Measurements from ENCODE around the gene POU3F1. TPM values are rescaled to one million over a fixed set of nuclear protein-coding genes. Genes with fewer than 3 reads are reported as not detected.

The POU3F1 gene
- total RNA-seq, 1 experiment from 2014 or later = not detected

DNA sequence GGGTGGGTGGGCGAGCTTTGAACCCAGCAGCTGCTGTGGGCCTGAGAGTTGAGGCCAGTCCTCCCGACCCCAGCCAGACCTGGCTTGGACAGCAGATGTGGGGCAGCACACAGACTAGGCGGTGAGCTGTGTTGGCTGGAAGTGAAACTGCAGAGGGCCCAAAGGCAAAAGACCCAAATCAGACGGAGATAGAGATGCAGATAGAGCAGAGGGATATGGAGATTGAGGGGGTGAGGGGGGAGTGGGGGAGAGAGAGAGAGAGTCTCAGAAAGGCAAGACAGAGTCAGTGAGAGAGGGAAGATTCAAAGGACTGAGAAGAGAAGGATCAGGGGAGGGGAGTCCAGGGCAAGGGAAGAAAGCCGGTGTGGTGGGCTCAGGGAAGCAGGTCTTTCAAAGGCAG, 17.0 kb upstream of the POU3F1 start:
- Mint-ChIP-seq H3K4me3 (ENCODE audit: unreplicated experiment) (no peak overlapping the region), H3K9me3 (ENCODE audit: unreplicated experiment) (no peaks in the 10 kb centered on the region), H3K27me3 (ENCODE audit: insufficient read depth, unreplicated experiment) (peaks cover 9% of the 10 kb centered on the region), H3K4me1 (ENCODE audit: low read depth, unreplicated experiment) (no peaks in the 10 kb centered on the region), H3K27ac (ENCODE audit: unreplicated experiment) (no peak overlapping the region), H3K36me3 (ENCODE audit: insufficient read depth, unreplicated experiment) (no peaks in the 10 kb centered on the region)
- BruUV-seq (replicated peaks) = no TSS peak
- Histone ChIP-seq H3K4me1 (no peaks in the 10 kb centered on the region), H3K9me3 (no peaks in the 10 kb centered on the region), H3K36me3 (ENCODE audit: control insufficient read depth, insufficient read depth, low read length) (no peaks in the 10 kb centered on the region), H3K4me3 (ENCODE audit: low read depth, low read length) (no peak overlapping the region), H3K27me3 (replicated peaks; ENCODE audit: control insufficient read depth, insufficient read depth, low read length) (no peaks in the 10 kb centered on the region)
- TF ChIP-seq, protein P1, sequence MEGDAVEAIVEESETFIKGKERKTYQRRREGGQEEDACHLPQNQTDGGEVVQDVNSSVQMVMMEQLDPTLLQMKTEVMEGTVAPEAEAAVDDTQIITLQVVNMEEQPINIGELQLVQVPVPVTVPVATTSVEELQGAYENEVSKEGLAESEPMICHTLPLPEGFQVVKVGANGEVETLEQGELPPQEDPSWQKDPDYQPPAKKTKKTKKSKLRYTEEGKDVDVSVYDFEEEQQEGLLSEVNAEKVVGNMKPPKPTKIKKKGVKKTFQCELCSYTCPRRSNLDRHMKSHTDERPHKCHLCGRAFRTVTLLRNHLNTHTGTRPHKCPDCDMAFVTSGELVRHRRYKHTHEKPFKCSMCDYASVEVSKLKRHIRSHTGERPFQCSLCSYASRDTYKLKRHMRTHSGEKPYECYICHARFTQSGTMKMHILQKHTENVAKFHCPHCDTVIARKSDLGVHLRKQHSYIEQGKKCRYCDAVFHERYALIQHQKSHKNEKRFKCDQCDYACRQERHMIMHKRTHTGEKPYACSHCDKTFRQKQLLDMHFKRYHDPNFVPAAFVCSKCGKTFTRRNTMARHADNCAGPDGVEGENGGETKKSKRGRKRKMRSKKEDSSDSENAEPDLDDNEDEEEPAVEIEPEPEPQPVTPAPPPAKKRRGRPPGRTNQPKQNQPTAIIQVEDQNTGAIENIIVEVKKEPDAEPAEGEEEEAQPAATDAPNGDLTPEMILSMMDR (IDR thresholded peaks at IDR 0.05; ENCODE audit: insufficient read depth in 1 of 2, low read depth in 1 of 2, low read length in 1 of 2, severe bottlenecking in 1 of 2, unreplicated experiment in 1 of 2) = no peak
- intact Hi-C loops (cut with micrococcal nuclease; ENCODE audit: unreplicated experiment) = no loop called here
- no peak for DNase-seq
- CTCF ChIA-PET = no interaction called here
- POLR2A ChIA-PET = no interaction called here

DNA sequence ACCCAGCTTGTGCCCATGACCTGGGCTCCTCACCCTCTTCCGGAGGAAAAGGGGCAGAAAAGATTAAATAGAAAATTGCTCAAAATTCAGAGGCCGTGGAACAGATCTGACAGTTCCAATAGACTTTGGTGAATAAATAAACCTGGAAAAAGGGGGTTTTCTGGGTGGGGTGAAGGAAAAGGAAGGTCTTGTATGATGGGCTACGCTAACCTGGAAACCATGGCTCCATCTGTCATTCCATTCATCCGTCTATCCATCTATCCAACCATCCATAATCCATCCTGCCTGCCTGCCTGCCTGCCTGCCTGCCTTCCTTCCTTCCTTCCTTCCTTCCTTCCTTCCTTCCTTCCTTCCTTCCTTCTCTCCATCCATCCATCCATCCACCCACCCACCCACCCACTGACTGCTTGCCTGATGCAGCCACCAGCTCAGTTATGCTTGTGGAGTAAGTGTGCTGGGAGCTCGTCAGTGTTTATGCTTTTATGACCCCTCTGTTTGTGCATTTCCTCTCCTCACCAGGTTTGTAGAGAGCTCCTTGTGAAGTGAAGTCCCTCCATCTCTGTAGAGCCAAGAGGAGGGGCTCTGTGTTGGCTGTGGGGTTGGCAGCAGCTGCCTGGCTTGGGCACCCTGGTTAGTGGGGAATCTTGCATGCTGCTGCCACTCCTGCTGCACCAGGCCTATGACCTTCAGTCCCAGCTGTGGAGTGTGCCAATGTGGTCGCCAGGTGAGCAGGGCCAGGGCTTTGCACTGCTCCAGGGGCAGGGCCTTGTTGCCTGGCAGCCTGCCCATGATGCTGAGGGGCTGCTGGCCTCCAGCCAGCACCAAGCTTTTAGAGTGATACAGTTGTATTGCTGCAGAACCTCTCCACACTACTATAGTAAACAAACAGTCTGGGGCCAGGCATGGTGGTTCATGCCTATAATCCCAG, 16.0 kb upstream of the POU3F1 start:
- Histone ChIP-seq H3K4me3 (ENCODE audit: low read depth, low read length) (no peak overlapping the region), H3K36me3 (ENCODE audit: control insufficient read depth, insufficient read depth, low read length) (no peaks in the 10 kb centered on the region), H3K4me1 (no peaks in the 10 kb centered on the region), H3K9me3 (no peaks in the 10 kb centered on the region), H3K27me3 (replicated peaks; ENCODE audit: control insufficient read depth, insufficient read depth, low read length) (no peaks in the 10 kb centered on the region)
- peaks cover 9% of the 10 kb centered on the region for H3K27me3 Mint-ChIP-seq (ENCODE audit: insufficient read depth, unreplicated experiment)
- no peaks in the 10 kb centered on the region for H3K36me3 Mint-ChIP-seq (ENCODE audit: insufficient read depth, unreplicated experiment)
- POLR2A ChIA-PET = interaction anchor here (0.6 kb wide), 1 partner anchor 29 kb away, joined by 5 read pairs; no protein-coding TSS in a partner anchor
- DNase-seq = no peak
- H3K4me1 Mint-ChIP-seq (ENCODE audit: low read depth, unreplicated experiment) = no peaks in the 10 kb centered on the region
- BruUV-seq (replicated peaks) = no TSS peak
- H3K4me3 Mint-ChIP-seq (ENCODE audit: unreplicated experiment) = no peak overlapping the region
- intact Hi-C loops (cut with micrococcal nuclease; ENCODE audit: unreplicated experiment) = no loop called here
- TF ChIP-seq, protein P1 (IDR thresholded peaks at IDR 0.05; ENCODE audit: insufficient read depth in 1 of 2, low read depth in 1 of 2, low read length in 1 of 2, severe bottlenecking in 1 of 2, unreplicated experiment in 1 of 2) = no peak
- H3K27ac Mint-ChIP-seq (ENCODE audit: unreplicated experiment) = no peak overlapping the region
- no peaks in the 10 kb centered on the region for H3K9me3 Mint-ChIP-seq (ENCODE audit: unreplicated experiment)
- CTCF ChIA-PET = interaction anchor here (0.5 kb wide), 1 partner anchor 9 kb away, joined by 3 read pairs; no protein-coding TSS in a partner anchor

DNA sequence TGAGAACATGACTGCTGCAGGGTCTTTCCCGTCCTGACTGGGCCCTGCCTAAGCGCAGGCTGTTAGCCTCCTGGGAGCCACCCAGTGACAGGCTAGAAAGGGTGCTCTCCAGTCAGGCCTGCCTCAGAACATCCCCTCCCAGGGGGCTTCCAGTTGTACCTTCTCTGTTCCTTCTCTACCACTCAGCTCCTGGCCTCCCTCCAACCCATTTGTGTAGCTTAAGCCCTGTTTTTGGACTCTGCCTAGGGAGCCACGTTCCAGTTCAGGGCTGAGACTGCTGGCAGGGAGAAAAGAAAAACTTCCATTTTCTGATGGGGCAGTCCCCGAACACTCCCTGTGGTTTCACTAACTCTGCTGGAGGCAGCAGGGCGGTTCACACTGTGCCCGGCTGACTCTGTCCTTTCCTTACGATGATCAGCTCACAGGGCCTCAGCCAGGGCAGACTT, 15.3 kb upstream of the POU3F1 start:
- no peaks in the 10 kb centered on the region for H3K9me3 Mint-ChIP-seq (ENCODE audit: unreplicated experiment)
- Histone ChIP-seq H3K36me3 (ENCODE audit: control insufficient read depth, insufficient read depth, low read length) (no peaks in the 10 kb centered on the region), H3K27me3 (replicated peaks; ENCODE audit: control insufficient read depth, insufficient read depth, low read length) (no peaks in the 10 kb centered on the region), H3K4me1 (no peaks in the 10 kb centered on the region), H3K4me3 (ENCODE audit: low read depth, low read length) (no peak overlapping the region), H3K9me3 (no peaks in the 10 kb centered on the region)
- ChIA-PET POLR2A (no interaction called here), CTCF (no interaction called here)
- intact Hi-C loops (cut with micrococcal nuclease; ENCODE audit: unreplicated experiment) = no loop called here
- DNase-seq = no peak
- H3K4me3 Mint-ChIP-seq (ENCODE audit: unreplicated experiment) = no peak overlapping the region
- no peak overlapping the region for H3K27ac Mint-ChIP-seq (ENCODE audit: unreplicated experiment)
- TF ChIP-seq, protein P1 (IDR thresholded peaks at IDR 0.05; ENCODE audit: insufficient read depth in 1 of 2, low read depth in 1 of 2, low read length in 1 of 2, severe bottlenecking in 1 of 2, unreplicated experiment in 1 of 2) = no peak
- BruUV-seq (replicated peaks) = no TSS peak
- no peaks in the 10 kb centered on the region for H3K36me3 Mint-ChIP-seq (ENCODE audit: insufficient read depth, unreplicated experiment)
- H3K4me1 Mint-ChIP-seq (ENCODE audit: low read depth, unreplicated experiment) = no peaks in the 10 kb centered on the region
- H3K27me3 Mint-ChIP-seq (ENCODE audit: insufficient read depth, unreplicated experiment) = peaks cover 3% of the 10 kb centered on the region
